HG03378 (cell line): Measurements from ENCODE around the gene WAPL.
A peak's percentile ranks its signal among the peaks of the same experiment; 100 is the strongest.

ENCODE experiments used
- ATAC-seq: cut with Tn5 transposase; IDR thresholded peaks from one replicate; pipeline ENCODE4 v1.9.1; 2021; ENCODE audit warnings: mild to moderate bottlenecking, moderate library complexity; ENCODE audit not compliant: unreplicated experiment

WAPL gene

DNA sequence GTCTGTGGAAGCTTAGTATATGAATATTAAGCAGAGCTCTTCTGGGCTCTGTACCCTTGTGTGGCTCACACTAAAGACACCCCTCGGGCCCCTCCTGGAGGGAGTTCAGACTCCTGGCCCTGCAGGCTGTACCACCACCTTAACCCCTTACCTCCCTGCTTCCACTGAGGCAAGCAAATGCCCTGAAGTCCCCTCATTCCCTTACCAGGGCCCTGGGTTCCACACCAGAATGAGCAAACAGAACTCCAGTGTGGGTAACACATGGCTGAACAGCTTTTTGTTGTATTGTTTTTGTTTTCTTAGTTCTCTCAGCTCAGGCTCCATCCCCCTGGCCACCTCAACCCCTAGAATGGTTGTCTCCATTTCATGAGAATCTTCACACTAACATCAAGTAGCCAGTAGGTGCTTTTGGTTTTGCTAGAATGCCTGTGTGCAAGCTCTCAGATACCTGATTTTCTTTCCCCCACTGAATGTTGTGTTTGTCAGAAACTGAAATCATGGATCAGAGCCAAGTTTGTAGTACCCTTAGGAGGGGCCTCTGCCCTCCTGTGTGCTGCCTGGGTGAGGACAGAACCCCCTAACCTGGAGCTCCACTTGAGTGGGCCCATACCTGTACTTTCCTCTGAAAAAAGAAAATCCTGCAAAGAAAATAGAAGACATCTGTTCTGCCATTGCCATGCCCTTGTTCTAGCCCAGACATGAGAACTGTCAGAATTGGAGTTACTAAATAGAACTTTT is 2.8 kb upstream of the WAPL start:
- ATAC-seq, result no peak

DNA sequence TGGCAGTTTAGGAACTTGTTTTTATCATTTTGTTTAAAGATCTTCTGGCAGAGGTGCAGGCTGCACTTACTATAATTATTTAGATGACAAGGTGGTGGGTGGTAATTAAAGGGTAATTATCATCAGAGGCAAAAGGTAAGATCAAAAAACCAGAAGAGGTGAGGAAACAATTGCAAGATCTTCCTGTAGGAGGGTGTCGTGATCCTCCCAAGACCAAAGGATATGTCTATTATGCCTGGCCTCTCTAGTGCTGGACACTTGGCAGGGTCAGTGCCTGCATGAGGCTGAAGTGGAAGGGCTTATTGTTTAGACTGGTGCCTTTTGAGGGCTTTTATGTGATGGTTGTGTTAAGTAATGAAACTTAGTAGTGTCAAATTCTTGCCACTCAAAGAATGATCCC is 1.8 kb upstream of the WAPL start:
- no peak for ATAC-seq

DNA sequence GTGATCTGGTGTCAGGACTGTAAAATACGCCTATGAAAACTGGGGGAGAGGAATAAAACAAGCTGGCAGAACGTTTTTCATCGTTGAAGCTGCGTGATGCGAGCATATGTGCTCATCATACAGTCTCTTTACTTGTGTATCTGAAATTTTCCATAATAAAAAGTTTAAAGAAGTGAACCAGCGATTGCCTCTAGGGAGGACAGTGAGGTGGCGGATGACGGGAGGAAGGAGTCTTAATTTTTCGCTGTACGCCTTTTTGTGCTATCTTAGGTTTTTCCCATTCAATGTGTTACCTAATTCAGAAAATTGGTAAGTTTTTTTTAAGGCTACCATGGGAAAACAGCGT is 891 bp upstream of the WAPL start:
- ATAC-seq, result no peak

DNA sequence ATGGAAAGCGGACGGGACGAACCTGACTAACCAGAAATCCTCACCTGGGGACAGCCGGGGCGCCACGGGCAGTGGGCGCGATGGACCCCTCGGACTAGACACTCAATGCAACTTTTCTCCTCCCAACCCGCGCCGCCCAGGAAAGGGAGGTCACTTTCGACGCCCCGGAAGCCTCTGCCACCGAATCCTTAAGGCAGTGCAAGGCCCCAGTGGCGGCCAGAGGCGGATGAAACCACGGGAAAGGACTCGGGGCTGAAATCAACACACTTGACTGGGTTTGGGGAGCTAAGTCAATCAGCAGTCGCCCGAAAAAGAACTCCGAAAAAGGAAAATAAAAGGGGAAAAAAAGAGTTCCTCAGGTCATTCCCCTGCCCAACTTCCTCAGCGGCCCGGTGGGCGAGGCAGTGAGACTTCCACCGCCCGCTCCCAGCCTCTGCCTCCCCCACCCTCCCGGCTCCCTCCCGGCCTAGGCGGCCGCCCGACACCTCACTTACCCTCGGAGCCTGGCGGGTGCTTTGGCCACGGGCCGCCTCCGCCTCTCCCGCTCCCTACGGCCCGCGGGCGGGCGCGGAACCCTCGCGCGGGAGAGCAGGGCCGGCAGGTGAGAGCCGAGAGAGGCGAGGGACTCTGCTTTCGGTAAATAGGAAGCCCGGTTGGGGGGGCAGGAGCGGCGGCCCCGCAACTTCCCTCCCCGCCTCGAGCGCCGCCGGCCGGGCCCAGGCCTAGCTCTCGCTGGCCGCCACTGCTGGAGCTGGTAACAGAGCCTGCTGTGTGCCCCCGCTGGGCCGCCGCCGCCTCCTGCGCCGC is 518 bp downstream of the WAPL start:
- ATAC-seq, result peak; percentile 5

DNA sequence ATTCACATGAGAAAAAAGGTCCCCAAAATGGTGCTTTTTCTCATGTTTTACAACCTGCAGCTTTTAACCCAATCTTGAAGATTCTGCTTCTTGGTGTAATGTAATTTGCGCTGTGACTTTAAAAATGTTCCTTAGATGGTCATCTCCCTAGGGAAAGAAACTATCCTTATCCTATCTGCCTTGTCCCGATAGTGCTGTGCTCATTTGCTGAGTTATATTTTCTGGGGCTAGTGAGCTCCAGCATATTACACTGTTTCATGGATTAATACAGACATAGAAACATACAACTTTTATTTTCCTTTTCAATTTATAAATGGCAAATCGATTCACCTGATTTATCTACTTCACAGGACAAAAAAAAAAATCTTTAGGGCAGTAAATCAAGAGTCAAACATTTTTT is 2.8 kb downstream of the WAPL start:
- ATAC-seq, result no peak

DNA sequence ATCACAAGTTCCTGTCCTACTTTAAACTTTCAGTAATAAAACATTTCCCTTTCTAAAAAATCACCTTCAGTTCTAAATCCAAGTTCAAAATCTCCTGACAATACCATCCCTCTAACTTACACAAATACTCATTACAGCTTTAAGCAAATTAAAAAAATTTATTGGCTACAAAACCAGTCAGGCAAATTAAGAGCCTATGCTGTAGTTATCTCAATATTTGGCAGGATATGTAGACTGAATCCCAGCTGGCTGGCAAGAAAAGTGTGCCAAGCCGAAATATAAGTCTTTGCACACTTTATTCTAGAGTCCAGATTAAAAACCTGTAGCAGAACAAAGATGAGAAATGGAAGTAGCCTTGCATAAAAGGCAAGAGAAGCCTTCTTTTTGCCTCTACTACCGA is 9.5 kb downstream of the WAPL start:
- no peak for ATAC-seq

DNA sequence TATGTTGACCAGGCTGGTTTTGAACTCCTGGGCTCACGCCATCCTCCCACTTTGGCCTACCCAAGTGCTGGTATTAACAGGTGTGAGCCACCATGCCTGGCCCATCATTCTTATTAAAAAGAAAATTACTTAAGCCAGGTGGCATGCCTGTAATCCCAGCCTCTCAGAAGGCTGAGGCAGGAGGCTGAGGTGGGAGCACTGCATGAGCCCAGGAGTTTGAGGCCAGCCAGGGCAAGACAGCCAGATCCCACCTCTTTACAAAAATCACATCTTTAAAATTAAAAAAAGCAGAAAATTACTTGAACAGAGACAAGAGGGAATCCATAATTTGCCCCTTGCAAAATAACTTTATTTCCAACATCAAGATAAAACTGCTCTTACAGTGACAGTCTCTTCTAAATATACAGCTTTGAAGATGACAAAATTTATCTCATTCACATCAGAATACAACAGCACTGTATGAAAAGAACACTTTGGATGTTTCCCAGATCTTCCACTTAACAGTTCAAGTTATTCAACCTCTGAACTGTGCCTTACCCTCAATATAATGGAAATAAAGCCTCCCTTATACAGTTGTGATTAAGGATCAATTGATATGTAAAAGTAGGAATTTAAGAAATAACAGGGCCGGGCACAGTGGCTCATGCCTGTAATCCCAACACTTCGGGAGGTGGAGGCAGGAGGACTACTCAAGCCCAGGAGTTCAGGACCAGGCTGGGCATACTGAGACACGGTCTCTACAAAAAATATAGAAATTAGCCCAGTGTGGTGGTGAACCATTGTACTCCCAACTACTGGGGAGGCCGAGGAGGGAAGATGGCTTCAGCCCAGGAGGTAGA is 10.3 kb downstream of the WAPL start:
- ATAC-seq, result no peak

DNA sequence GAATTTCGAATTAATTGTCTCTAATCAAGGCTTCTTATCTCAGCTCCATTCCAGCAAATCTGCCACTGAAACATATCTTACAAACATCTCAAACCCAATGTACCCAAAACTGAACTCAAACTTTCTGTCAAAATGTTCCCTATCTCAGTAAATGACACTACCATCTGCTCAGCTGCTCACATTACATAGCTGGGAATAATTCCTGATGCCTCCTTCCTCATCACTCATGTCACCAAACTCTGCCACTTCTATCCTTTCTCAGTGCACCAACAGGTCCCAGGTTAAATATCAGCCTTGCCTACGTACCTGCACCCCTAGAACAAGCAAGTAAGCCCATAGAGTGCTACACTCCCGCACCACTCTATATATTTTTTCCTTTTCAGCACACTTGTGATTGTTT is 12.4 kb downstream of the WAPL start:
- no peak for ATAC-seq

DNA sequence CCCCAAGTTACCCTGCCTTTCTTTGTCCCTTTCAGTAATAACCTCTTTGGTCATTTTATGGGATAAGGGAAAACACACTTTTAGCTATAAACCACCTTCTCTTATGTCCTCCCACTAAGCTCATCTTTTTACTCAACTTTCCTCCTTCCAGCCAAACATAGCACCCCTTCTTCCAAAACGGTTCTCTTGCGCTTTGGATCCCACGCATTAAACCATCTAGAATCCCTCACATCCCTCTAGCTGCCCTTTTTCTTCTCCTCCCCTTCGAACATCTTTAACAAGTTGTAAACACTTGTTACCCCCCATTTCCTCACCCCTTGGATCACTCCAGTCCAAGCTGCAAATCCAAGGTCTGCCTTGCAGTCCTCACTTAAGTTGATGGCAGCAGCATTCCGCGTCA is 13.4 kb downstream of the WAPL start:
- no peak for ATAC-seq

DNA sequence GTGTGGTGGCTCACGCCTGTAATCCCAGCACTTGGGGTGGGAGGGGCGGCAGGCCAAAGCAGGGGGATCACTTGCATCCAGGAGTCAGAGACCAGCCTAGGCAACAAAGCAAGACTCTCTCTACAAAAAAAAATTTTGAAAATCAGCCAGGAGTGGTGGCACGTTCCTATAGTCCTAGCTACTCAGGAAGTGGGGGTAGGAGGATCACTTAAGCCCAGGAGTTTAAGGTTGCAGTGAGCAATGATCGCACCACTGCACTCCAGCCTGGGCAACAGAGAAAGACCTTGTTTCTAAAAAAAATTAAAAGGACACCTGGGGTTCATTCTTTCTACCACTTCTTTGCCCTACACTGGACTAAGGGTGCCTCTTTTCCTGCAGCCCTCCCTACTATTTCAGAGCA is 15.1 kb downstream of the WAPL start:
- no peak for ATAC-seq

DNA sequence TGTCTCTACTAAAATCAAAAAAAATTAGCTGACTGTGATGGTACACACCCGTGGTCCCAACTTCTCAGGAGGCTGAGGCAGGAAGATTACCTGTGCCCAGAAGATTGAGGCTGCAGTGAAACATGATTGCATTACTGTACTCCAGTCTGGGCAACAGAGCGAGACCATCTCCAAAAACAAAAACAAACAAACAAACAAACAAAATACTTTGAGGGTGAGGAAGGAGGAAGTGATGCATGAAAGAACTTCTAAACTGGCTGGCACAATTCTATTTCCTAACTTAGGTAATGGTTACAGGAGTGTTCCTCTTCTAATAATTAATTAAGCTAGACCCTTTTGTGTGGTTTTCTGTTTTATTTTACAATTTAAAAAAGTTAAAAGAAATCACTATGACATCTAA is 15.5 kb downstream of the WAPL start:
- no peak for ATAC-seq

DNA sequence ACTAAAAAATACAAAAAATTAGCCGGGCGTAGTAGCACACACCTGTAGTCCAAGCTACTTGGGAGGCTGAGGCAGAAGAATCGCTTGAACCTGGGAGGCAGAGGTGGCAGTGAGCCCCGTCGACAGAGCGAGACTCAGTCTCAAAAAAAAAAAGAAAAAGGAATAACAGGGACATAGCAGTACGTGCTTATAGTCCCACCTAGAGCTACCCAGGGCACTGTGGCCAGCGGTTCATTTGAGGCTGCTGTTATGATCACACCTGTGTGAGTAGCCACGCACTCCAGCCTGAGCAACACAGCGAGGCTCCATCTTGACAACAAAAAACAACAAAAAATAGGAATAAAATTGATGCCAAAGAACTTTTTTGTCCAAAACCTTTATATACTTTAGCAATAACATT is 17.1 kb downstream of the WAPL start:
- no peak for ATAC-seq

DNA sequence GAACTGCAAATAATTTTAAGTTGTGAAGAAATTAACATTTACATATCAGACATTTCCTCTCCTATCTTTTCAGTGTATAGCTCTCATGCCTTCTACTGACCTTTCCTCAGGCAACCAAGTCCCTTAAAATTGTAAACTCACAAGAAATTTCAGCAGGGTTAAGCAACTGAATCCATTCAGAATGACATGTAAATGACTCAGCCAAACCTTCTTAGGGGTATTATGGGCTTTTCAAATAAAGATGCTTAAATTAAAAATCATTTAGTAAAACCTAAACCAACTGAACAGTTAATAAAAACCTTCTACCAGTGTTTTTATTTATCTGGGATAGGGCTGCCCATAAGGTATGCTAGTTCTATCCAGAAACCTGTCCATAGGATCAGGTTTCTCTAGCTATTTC is 20.7 kb downstream of the WAPL start:
- no peak for ATAC-seq

DNA sequence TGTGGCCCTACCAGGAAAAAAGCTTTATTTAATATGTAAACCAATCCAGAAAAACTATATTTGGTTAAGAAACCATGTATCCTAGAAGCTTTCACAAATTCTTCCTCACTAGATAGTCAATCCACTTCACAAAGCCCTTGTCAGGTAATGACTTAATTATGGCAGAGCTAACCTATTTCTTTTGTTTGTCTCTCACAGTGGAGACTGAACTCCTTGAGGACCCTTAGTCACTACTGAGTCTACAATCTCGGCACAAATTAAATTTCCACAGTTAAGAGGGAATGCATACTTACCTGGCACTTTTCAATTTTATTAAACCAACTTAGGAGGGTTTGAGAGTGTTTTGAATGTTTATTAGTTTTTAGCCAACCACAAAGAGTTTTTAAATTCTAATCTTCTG is 23.0 kb downstream of the WAPL start:
- no peak for ATAC-seq

DNA sequence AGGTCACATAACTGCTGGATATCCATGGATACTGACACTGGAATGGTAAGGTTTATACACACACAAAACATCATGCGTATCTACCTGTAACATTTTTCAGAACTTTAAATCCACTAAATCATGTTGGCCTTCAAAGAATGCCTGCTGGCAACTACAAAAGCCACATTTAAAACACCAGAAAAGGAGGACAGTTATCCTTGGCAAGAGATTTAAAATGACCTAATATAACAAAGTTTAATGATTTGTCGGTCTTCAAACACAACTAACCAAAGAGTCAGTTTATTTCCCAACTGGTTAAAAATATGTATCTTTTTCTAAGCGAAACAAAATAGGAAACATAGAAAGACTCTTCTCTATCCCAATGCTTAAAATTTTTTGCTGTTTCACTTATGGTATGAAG is 24.0 kb downstream of the WAPL start:
- no peak for ATAC-seq

DNA sequence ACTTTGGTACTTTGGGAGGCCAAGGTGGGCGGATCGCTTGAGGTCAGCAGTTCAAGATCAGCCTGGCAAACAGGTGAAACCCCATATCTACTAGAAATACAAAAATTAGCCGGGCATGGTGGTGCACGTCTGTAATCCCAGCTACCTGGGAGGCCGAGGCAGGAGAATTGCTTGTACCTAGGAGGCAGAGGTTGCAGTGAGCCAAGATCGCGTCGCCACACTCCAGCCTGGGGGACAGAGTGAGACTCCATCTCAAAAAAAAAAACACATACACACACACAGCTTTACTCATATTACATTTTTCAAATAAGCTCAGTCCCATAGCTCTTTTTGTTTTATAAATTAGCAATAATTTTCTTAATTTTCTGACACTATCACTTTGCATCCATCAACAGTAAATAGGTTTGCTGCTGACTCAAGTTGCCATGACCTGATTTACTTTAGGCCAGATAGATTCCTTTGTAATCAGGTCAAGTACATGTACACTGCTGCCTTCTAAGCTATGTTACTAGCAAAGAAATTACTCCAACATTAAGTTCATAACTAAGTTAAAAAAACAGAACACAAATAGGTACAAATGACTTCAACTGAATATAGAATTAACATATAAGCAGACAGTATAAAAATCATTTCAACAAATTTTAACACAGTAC is 31.5 kb downstream of the WAPL start:
- no peak for ATAC-seq

DNA sequence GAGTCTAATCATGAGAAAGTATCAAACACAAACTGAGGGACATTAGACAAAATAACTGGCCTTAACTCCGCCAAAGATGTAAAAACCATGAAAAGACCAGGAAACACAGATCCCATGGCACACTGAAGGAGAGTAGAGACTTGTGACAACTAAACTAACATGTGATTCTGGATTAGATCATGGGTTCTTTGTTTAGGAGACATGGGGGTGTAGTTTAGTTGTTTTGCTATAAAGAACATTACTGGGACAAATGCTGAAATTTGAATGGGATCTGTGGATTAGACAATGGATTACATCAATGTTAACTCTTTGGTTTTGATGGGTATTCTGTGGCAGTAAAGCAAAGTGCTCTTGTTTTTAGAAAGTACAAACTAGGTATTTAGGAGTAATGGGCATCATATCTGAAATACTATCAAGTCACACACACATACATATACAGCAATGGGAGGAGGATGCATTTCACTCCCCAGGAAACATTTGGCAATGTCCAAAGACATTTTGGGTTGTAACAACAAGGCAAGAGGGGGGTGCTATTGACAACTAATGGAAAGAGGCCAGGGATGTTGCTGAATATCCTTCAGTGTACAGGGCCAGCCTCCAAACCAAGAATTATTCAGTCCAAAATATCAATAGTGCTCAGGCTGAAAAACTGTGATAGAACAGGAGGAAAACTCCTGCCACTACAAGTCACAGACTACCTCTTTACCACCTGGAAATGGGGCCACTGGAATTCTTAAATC is 32.4 kb downstream of the WAPL start:
- no peak for ATAC-seq

DNA sequence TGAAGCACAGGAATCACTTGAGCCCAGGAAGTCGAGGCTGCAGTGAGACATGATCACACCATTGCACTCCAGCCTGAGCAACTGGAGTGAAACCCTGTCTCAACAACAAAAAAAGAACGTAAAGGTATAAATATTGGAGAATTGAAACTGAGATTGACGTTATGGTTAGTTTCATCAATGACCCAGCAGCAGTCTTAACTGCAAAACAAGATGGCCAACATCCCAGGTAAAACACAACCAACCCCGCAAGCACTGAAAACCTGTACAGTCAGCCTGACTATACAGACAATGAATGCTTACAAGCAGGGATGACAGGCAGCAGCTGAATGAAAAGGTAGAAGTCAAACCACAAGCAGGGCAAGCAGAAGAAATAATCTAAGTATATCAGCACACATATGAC is 34.7 kb downstream of the WAPL start:
- ATAC-seq, result peak; percentile 57

DNA sequence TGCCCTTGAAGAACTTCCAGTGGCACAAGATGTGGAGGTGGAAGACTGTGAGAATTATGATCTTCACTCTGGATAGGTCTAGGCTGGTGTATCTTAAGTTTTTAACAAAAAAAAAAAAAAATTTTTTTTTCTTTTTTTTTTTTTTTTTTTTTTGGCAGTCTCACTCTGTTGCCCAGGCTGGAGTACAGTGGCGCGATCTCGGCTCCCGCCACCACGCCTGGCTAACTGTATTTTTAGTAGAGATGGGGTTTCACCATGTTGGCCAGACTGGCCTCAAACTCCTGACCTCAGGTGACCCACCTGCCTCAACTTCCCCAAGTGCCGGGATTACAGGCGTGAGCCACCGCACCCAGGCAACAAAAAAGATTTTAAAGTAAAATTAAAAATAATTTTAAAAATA is 37.9 kb downstream of the WAPL start:
- ATAC-seq, result no peak

DNA sequence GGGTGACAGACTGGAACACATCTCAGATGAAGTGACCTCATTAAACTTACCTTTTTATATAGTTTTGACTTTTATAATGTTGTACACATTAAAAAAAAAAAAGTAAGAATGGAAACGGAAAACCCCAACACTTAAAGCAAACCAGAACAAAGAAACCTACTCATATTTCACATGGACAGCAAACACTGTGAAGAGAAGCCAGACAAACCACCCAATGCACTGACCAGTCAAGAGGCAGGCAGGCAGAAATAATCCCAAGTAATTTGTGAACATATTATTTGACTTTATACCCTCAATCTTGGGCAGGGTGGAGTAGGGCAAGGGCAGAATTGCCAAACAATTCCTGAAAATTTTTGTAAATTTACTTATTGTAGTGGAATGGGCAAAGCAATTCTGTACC is 39.8 kb downstream of the WAPL start:
- no peak for ATAC-seq

DNA sequence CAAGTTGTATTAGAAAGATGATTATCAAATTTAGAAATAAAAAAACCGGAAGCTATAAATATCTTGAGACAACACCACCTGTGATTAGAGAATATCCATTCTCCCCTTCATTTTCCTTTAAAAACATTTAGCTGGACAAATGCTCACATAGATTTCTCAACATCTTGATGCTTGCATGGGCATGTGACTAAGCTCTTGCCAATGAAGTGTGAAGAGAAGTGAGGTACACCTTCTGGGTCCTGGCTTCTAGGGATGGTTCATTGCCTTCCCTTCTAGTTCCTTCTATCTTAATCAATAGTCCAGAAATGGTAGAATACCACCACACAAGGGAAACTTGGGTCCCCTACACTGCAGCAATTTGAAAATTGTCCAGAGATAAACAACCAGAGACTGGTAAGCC is 41.0 kb downstream of the WAPL start:
- no peak for ATAC-seq
